ENCODE data around the gene CTDNEP1.

Gene CTDNEP1

GRCh38 chr17:7283471-7284216 lies 32.1 kb upstream of the CTDNEP1 start:
- Histone ChIP-seq H3K9ac (ENCODE audit: low read depth, low read length) (no peak overlapping the region), H3K36me3 (ENCODE audit: insufficient read depth, low read length) (no peaks in the 10 kb centered on the region), H4K20me1 (ENCODE audit: insufficient read depth, low read length) (no peaks in the 10 kb centered on the region), H3K27me3 (ENCODE audit: insufficient read depth, low read length, poor library complexity) (peaks cover 15% of the 10 kb centered on the region), H3K27ac (ENCODE audit: low read length) (no peak overlapping the region), H3K9me3 (ENCODE audit: insufficient read depth, low read length, severe bottlenecking) (no peaks in the 10 kb centered on the region), H3K4me3 (ENCODE audit: low read depth in 1 of 2, low read length in 2 of 2) (no peak overlapping the region), H3K4me1 (ENCODE audit: insufficient read depth, low read length) (peaks cover 27% of the 10 kb centered on the region), H3K4me2 (ENCODE audit: insufficient read depth, low read length) (no peak overlapping the region), H2AFZ (ENCODE audit: low read depth, low read length) (no peak overlapping the region), H3K79me2 (ENCODE audit: insufficient read depth, low read length) (no peaks in the 10 kb centered on the region)
- TF ChIP-seq EZH2 (IDR thresholded peaks at IDR 0.05; ENCODE audit: borderline replicate concordance, low read depth, low read length, severe bottlenecking): no peak
- TF ChIP-seq CTCF (IDR thresholded peaks at IDR 0.05; ENCODE audit: borderline replicate concordance, extremely low read depth, low read length, poor library complexity, severe bottlenecking): no peak
- ATAC-seq (ENCODE audit: insufficient read depth, low read depth) (no peak), DNase-seq (no peak)

- no peak for ATAC-seq (ENCODE audit: insufficient read depth, low read depth)
- Histone ChIP-seq H2AFZ (ENCODE audit: low read depth, low read length) (no peak overlapping the region), H3K4me2 (ENCODE audit: insufficient read depth, low read length) (no peak overlapping the region), H4K20me1 (ENCODE audit: insufficient read depth, low read length) (no peaks in the 10 kb centered on the region), H3K27ac (ENCODE audit: low read length) (no peak overlapping the region), H3K4me1 (ENCODE audit: insufficient read depth, low read length) (peaks cover 27% of the 10 kb centered on the region), H3K36me3 (ENCODE audit: insufficient read depth, low read length) (no peaks in the 10 kb centered on the region), H3K79me2 (ENCODE audit: insufficient read depth, low read length) (no peaks in the 10 kb centered on the region), H3K27me3 (ENCODE audit: insufficient read depth, low read length, poor library complexity) (peaks cover 13% of the 10 kb centered on the region), H3K9ac (ENCODE audit: low read depth, low read length) (no peak overlapping the region), H3K9me3 (ENCODE audit: insufficient read depth, low read length, severe bottlenecking) (no peaks in the 10 kb centered on the region), H3K4me3 (ENCODE audit: low read depth in 1 of 2, low read length in 2 of 2) (no peak overlapping the region)
- no peak for TF ChIP-seq CTCF (IDR thresholded peaks at IDR 0.05; ENCODE audit: borderline replicate concordance, extremely low read depth, low read length, poor library complexity, severe bottlenecking)
- no peak for TF ChIP-seq EZH2 (IDR thresholded peaks at IDR 0.05; ENCODE audit: borderline replicate concordance, low read depth, low read length, severe bottlenecking)
- no peak for DNase-seq
Measured at GRCh38 chr17:7282752-7283321, 31.3 kb upstream of the CTDNEP1 start.

GRCh38 chr17:7281953-7282751 lies 30.6 kb upstream of the CTDNEP1 start:
- ATAC-seq (ENCODE audit: insufficient read depth, low read depth) (no peak), DNase-seq (no peak)
- peak overlapping the region; percentile 27; the same call in 1 of the 2 replicates for H3K9ac ChIP-seq (ENCODE audit: low read depth, low read length)
- H3K9me3 ChIP-seq (ENCODE audit: insufficient read depth, low read length, severe bottlenecking): no peaks in the 10 kb centered on the region
- H3K79me2 ChIP-seq (ENCODE audit: insufficient read depth, low read length): no peaks in the 10 kb centered on the region
- H4K20me1 ChIP-seq (ENCODE audit: insufficient read depth, low read length): no peaks in the 10 kb centered on the region
- peak overlapping the region; percentile 8; the same call in 1 of the 2 replicates for H2AFZ ChIP-seq (ENCODE audit: low read depth, low read length)
- peak overlapping the region; percentile 65 for H3K4me2 ChIP-seq (ENCODE audit: insufficient read depth, low read length)
- peaks cover 8% of the 10 kb centered on the region for H3K27me3 ChIP-seq (ENCODE audit: insufficient read depth, low read length, poor library complexity)
- no peak overlapping the region for H3K27ac ChIP-seq (ENCODE audit: low read length)
- TF ChIP-seq CTCF (IDR thresholded peaks at IDR 0.05; ENCODE audit: borderline replicate concordance, extremely low read depth, low read length, poor library complexity, severe bottlenecking) (no peak), EZH2 (IDR thresholded peaks at IDR 0.05; ENCODE audit: borderline replicate concordance, low read depth, low read length, severe bottlenecking) (no peak)
- peaks cover 27% of the 10 kb centered on the region for H3K4me1 ChIP-seq (ENCODE audit: insufficient read depth, low read length)
- no peaks in the 10 kb centered on the region for H3K36me3 ChIP-seq (ENCODE audit: insufficient read depth, low read length)
- H3K4me3 ChIP-seq (ENCODE audit: low read depth in 1 of 2, low read length in 2 of 2): peak overlapping the region in 1 of 2 experiments; percentile 49; a peak in 2 of 4 replicates

Measured in DND-41 (cell line).